Measurements from ENCODE around the gene ENTHD1. TPM values are rescaled to one million over a fixed set of nuclear protein-coding genes. Genes with fewer than 3 reads are reported as not detected.

ENTHD1 gene
- total RNA-seq, 1 donor from 2014 or later: not detected

DNA sequence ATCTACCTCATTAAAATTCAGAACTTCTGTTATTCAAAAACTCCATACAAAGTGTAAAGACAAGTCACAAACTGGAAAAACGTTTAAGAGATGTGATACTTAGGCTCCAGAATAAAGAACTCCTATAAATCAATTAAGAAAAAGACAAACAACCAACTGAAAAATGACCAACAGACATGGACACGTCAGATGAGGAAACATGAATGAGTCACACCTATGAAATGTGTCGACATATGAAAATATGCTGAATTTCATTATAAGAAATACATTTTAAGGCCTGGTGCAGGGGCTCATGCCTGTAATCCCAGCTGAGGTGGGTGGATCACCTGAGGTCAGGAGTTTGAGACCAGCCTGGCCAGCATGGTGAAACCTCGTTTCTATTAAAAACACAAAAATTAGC is 78.7 kb downstream of the ENTHD1 start:
- ATAC-seq: no peak
- intact Hi-C loops (cut with DNase I): no loop called here

DNA sequence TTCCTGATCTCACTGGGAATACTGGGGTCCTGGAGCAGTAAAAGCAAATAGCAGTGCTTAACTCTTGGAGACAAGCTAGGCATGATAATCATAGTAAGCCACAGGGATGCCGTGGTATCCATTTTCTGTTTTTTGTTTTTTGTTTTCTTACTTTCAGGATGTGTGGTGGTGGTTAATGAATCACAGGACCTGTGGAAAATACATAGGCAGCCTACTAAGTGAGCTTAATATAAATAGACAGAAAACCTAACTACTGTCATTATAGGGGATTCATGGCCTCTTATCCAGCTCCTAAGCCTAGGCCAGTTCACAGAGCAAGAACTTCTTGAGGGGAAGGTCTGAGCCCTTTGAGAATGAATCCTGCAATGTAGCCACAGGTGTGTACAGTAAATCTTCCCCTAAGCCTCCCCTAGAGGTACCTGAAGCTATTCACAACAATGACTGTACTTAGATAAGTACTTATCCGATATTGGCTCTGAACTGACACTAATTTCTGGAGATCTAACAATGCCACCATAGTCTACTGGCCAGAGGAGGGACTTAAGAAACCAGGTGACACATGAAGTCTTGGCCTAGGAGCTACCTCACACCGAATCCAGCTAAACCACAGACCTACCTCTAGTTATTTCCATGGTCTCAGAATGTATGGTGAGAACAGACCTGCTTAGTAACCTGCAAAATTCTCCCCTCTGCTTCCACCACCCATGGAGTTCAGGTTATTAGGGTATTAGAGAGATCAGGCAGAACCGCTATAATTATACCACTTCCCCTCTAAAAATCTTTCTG is 83.6 kb downstream of the ENTHD1 start:
- intact Hi-C loops (cut with DNase I): no loop called here
- DNase-seq (ENCODE audit: missing footprints) (no peak), ATAC-seq (no peak)

More for the DNA sequence above, 78.7 kb downstream of the ENTHD1 start:
- no peak for DNase-seq (ENCODE audit: missing footprints)

DNA sequence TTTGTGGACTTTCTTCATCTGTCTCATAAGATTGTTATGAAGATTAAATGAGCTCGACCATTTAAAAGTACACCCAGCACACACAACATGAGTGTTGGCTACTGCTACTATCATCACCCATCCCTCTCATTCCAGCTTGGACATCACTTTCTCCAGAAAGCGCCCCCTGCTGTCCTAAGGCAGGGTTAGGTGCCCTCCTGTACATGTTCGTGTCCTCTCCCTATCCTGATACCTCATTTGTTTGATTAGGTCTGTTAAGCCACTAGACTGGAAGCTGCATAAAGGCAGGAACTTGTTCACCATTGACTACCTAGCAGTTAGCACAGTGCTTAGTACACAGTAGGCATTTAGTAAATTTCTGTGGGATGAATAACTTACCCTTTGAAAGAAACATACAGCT is 85.5 kb downstream of the ENTHD1 start:
- intact Hi-C loops (cut with DNase I): no loop called here
- DNase-seq (ENCODE audit: missing footprints): no peak
- no peak for ATAC-seq

DNA sequence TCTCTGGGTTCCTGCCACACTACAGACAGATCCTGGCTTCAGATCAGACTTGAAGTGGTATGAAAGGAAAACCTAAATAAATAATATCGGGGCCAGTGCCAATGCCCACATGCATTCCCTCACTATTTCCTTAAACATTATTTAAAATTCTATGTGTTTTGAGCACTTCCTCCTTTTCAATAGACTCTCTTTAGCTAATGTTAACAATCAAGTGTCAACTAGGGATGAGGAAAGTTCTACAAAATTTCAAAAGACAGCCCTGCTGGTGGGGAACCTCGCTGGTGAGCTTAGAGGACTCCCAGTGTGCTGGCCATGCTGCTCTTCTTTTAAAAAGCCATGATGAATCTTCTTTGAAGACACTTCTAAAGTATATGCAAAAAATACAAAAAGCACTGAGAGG is 87.5 kb downstream of the ENTHD1 start:
- DNase-seq (ENCODE audit: missing footprints) (no peak), ATAC-seq (no peak)
- intact Hi-C loops (cut with DNase I): no loop called here

DNA sequence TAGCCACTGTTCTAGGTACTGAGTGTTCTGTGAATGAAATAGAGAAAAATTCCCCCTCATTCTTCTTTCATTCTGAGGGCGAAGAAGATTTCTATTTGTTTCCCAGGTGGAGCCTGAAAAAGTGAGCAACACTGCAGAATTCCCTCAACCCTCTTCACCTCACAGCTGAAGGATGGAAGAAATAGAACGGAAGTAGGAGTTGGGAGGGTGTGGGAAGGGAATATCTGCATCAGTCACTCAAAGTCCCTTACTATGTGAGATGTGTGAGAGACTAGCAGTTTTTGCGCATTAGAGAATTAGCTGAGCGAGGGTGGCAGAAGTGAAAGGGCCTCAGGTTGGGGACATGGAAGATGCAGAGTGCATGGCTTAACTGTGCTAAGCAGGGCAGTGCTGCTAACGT is 88.4 kb downstream of the ENTHD1 start:
- intact Hi-C loops (cut with DNase I): no loop called here
- DNase-seq (ENCODE audit: missing footprints) (no peak), ATAC-seq (no peak)

DNA sequence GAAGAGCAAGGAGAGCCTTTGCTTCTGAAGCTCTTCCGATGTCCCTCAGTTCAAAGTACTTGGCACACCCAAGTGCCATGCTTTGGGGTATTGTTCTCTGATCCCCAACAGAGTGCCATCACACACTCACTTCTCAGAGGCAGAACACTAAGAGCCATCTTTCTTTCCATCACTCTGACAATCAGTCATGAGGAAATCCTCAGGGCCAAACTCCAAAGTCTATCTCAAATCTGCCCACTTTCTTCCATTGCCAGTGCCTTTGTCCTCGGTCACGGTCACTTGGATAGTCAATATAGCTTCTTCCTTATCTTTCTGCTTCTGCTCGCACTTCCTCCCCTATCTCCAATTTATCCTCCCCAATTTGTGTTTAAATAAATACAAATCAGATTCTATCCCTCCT is 90.9 kb downstream of the ENTHD1 start:
- DNase-seq (ENCODE audit: missing footprints) (no peak), ATAC-seq (no peak)
- intact Hi-C loops (cut with DNase I): no loop called here

DNA sequence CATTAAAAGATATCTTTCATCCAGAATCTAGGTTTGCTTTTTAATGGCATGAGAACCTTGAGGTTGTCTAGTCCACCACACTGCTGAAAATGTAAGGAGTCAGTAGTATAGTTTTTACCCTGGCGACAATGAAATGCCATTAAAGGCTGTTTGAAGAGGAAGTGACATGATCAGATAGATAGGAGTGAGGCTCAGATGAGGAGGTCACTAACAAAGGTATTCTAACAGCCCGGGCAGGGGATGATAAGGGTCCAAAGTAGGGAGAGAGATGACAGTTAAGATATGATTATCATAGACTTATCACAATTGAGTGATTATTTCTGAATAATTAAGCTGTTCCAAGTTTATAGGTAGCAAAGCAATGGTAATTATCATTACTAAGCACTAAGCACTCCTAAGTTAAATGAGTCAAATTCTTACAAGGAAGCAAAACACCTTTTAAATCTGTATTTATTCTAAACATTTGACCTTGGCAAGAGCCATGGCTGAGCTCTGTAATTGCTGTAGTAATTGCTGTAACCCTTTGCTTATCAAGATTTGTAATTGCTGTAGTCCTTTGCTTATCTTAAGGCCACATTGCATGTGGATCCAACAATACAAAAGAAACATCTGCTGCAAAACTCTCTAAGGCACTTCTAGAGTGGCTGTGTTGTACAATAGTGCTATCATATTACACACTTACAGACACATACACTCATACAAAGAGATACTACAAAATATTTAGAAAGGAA is 92.6 kb downstream of the ENTHD1 start:
- intact Hi-C loops (cut with DNase I): no loop called here
- DNase-seq (ENCODE audit: missing footprints): no peak
- no peak for ATAC-seq

DNA sequence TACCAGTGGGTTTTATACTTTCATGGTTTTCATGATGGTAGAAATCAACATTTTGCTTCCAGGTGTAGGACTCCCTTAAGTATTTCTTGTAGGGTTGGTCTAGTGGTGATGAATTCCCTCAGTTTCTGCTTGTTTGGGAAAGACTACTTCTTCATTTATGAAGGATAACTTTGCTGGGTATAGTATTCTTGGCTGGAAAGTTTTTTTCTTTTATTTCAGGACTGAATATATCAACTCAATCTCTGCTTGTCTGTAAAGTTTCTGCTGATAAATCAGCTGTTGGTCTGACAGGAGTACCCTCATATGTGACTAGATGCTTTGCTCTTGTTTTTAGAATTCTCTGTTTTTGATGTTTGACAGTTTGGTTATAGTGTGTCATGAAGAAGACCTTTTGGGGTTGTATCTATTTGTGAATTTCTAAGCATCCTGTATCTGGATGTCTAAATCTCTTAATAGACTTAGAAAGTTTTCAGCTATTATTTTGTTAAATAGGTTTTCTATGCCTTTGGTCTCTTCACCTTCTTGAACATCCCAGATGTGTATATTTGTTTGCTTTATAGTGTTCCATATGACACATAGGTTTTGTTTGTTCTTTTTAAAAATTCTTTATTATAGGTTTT is 95.9 kb downstream of the ENTHD1 start:
- no peak for DNase-seq (ENCODE audit: missing footprints)
- intact Hi-C loops (cut with DNase I): no loop called here
- no peak for ATAC-seq

DNA sequence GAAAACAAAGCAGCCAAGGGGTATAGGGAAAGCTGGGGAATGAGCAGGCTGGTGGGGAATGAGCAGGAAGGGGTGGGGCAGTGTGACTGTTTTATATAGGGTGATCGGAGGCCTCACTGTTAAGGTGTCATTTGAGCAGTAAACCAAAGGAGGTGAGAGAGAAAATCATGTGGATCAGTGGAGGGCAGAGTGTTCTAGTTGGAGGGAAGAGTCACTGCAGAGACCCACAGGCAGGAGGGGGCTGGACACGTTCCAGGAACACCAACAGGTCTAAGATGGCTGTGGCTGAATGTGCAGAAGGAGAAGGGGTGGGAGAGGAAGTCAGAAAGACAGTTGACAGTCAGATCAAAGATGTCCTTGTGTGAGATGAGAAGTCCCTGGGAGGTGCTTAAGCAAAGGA is 103.8 kb downstream of the ENTHD1 start:
- DNase-seq (ENCODE audit: missing footprints) (no peak), ATAC-seq (no peak)
- intact Hi-C loops (cut with DNase I): no loop called here

DNA sequence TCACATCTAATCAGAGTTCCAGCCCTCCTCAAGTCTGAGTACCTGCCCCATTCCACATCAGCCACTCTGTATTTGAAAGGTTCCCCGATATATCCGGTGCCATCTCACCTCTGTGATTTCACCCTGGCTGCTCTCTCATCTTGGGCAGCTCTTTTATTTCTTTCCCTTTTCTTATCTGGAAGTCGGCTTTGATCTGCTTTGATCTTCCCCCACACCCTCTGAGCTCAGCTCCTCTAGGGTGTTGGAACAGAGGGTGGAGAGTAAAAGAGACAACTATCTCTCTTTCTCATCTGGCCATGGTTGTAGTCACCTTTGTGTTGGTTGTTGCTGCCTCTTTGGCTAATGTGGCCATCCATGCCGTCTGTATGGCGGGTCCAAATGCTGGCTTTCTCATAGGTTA is 108.3 kb downstream of the ENTHD1 start:
- intact Hi-C loops (cut with DNase I): no loop called here
- DNase-seq (ENCODE audit: missing footprints) (no peak), ATAC-seq (no peak)

DNA sequence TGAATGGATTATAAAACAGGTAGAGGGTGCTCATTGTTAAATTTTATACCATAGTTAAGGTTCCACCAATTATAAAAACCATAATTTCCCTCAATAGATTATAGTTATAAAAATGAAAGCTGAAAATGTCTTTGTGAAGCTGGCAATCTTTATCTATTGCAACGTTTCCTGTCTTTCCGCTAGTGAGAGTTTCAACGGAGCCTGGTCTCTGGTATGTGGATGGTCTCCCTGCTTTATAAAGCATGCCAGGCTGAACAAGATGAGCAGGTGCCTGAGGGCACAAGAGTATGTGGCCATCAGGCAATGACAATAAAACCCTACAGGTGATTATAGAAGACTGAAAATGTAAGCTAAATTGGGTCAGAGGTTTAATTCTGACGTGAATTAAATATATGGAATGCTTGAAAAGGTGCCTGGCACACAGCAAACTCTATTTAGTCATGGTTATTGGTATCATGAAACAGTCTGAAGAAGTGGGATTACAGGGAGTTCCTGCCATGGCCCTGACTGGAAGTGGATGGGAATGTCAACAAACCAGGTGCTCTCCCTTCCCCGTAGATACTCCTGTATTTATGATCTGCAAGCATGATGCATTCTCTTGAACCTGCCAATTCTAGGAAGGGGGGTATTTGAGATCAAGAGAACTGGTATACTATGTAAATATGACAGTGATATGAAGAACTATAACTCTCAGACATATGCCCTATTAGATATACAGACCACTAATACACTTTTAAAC is 115.7 kb downstream of the ENTHD1 start:
- no peak for DNase-seq (ENCODE audit: missing footprints)
- intact Hi-C loops (cut with DNase I): loop anchor here (5.0 kb wide), 1 partner anchor 81 kb away; no protein-coding TSS in a partner anchor
- ATAC-seq: no peak

DNA sequence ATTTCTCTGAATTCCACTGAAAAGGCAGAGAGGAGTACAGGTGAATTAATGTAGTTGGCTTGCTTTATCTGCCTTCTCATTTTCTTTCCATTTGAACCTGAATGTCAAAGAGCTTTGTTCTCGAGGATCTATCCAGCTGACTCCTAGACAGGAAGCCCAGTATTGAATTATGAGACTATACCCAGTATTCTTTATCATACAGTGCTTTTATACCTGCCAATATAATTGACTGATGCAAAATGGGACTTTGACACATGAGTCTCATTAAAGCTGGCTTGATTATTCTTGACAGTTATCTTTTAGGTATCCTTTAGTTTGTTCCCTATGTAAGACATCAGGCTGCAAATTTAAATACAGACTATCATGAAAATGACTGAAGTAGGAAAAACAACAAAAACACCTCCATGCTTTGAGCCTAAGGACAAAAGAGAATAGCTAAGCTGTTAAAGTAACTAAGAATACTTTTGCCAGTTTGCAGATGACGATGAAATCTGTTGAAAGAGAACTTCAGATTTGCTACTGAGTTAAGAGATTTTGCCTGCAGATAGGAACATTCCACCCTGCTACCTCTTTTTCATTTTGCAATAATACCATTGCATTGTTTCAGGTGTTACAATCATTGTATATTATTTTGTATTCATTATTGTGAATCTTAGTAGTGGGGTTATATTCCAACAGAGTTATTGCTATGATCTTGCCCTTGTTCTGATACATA is 117.1 kb downstream of the ENTHD1 start:
- intact Hi-C loops (cut with DNase I): loop anchor here (5.0 kb wide), 1 partner anchor 79 kb away; no protein-coding TSS in a partner anchor
- no peak for ATAC-seq
- DNase-seq (ENCODE audit: missing footprints): no peak

DNA sequence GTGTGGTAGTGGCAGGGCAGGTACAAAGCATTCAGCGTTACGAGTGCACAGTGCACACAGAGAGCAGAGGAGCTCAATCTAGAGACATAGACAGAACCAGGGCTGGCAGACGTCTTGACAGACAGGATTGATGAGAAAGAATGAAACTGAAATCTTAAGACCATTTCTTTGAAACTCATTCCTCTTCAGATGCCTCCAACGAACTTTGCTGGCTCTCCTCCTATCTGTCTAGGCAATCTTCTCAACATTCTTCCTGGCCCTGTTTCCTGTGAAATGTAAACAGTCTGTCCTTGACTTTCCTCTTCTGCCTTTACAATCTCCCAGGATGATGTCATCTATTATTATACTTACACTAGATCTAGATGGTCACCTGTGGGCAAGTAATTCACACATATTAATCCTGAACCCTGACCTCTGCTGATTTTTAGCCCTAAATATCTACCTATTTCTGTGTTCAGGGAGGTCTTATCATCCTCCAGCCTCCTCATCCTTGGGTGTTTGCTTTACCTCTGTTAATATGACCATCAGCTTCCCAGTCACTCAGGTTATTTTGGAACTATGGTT is 119.5 kb downstream of the ENTHD1 start:
- DNase-seq (ENCODE audit: missing footprints): no peak
- no peak for ATAC-seq
- intact Hi-C loops (cut with DNase I): no loop called here

DNA sequence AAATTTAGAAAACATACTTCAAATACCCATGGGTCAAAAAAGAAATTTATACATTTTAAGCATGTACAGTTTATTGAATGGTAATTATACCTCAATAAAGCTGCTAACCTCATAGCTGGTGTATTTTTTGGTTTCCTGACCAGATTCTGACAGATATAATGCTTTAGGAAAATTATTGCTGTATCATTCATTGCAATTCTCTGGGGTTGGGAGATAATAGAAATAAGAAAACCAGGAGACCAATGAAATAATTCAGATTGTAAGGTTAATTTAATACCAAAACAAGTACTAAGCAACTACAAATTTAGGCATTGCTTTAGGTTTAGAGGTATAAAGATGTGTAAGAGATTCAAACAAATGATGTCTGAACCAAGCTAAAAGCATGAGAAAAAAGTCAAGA is 120.1 kb downstream of the ENTHD1 start:
- no peak for ATAC-seq
- intact Hi-C loops (cut with DNase I): no loop called here
- no peak for DNase-seq (ENCODE audit: missing footprints)

DNA sequence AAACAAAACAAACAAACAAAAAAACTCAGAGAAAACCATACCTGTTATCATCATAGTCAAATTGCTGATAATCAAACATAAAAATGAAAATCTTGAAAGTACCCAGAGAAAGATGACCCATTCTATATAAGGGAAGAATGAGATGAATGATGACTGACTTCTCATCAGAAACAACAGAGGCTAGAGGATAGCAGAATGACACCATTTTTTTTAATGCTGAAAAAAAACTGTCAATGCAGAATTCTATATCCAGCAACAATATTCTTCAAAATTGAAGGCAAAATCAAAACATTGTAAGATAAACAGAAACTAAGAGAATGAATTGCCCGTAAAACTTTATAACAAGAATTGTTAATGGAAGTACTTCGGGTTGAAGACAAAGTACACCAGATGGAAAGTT is 122.1 kb downstream of the ENTHD1 start:
- no peak for DNase-seq (ENCODE audit: missing footprints)
- no peak for ATAC-seq
- intact Hi-C loops (cut with DNase I): no loop called here

DNA sequence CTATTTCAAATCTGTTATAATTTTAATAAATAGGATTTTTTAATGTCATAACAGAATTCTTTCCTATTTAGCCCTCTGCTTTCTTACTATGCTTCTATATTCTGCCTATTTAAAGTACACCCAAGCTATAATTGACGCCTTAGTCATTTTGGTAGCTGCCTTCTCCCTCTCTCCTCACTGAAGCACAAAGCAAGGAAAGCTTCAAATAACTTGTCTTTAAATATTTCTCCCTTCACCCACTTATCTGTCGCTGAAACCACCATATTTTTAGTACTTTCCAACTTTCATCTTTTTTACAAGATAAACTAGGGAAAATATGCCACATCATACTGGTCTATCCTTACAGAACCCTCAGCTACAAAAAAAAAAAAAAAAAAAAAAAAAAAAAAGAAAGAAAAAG is 127.9 kb downstream of the ENTHD1 start:
- intact Hi-C loops (cut with DNase I): no loop called here
- DNase-seq (ENCODE audit: missing footprints) (no peak), ATAC-seq (no peak)

DNA sequence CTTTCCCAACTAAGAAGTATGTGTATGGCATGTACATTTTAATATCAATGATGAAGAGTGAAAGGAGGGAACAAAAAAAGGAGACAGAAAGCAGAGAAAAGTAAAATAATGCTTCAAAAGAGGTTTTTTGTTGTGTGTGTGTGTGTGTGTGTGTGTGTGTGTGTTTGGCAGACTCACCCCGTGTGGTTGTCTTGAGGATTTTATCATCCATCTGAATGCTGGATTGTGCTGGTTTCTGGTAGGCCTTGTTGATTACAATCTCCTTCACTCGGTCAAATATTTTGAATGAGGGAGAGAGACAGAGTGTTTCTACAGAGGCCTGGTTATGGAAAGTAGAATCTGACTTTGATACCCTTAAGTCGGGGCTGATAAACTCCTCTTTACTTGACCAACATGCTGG is 128.5 kb downstream of the ENTHD1 start:
- DNase-seq (ENCODE audit: missing footprints) (no peak), ATAC-seq (no peak)
- intact Hi-C loops (cut with DNase I): no loop called here

DNA sequence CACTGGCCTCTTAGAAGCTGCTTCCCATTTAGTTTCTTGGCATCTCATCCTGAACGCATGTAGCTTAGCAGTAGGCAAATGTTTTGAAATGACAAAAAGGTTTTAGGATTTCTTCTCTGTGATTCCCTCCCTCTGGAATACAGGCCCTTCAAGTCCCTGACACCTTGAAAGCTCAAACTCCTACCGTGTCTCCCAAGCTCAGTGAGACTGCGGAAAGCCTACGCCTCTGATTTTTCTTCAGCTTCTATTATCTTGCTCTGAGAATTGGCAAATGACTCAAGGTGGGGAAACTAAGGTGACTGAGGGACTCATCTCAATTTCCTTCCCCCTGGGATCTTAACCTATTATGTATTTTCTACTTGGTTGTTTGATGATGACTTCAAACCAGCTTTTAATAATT is 130.3 kb downstream of the ENTHD1 start:
- intact Hi-C loops (cut with DNase I): no loop called here
- ATAC-seq: no peak
- DNase-seq (ENCODE audit: missing footprints): no peak

All from Right ventricle myocardium inferior (tissue), 1 donor.